K562 (cell line): ENCODE measurements around the gene SAMD14. TPM values are rescaled to one million over a fixed set of nuclear protein-coding genes. Genes with fewer than 3 reads are reported as not detected.

Experiments
- BACH1 ChIP-seq: fragments of 200-800 bp; sonication (Bioruptor generic); IDR thresholded peaks from 2 replicates; pipeline ENCODE4 v1.6.1; 2016; ENCODE audit warnings: missing genetic modification characterization, missing compliant biosample characterization
- CBFA2T3 ChIP-seq: fragments of 450-650 bp; IDR thresholded peaks from 2 replicates; pipeline ENCODE4 v1.6.1; 2017
- EP300 ChIP-seq: IDR thresholded peaks from 2 replicates; pipeline ENCODE4 v1.6.1; 2012; ENCODE audit warnings: low read length, improper control_type of control experiment
- GATA2 ChIP-seq: sonication (generic); formaldehyde crosslinking; IDR thresholded peaks from 2 replicates; pipeline ENCODE4 v1.4.0; 2020; ENCODE audit warnings: mild to moderate bottlenecking, missing genetic modification reagents
- GMEB1 ChIP-seq: fragments of 250-450 bp; sonication (Bioruptor Pico); IDR thresholded peaks from 2 replicates; pipeline ENCODE4 v1.4.0; 2020; ENCODE audit warnings: mild to moderate bottlenecking
- HDAC2 ChIP-seq: fragments of 450-650 bp; IDR thresholded peaks from 2 replicates; pipeline ENCODE4 v1.6.1; 2016; ENCODE audit warnings: mild to moderate bottlenecking
- HMGN3 ChIP-seq: IDR thresholded peaks from 2 replicates; pipeline ENCODE4 v1.6.1; 2011; ENCODE audit warnings: borderline replicate concordance, low read depth, mild to moderate bottlenecking, mixed read lengths, low read length; ENCODE audit not compliant: insufficient read length; ENCODE audit errors: extremely low read depth
- ID3 ChIP-seq, 2 experiments: fragments of 250-450 bp in 1 of 2; fragments of 450-650 bp in 1 of 2; sonication (Bioruptor Pico) in 1 of 2; IDR thresholded peaks; 2 replicates each; pipeline versions ENCODE4 v1.6.1 to v1.8.0; 2016 to 2021; ENCODE audit warnings: mild to moderate bottlenecking in 2 of 2, moderate library complexity in 2 of 2, missing compliant biosample characterization in 1 of 2, missing genetic modification characterization in 1 of 2
- JUNB ChIP-seq: fragments of 450-650 bp; formaldehyde crosslinking; conservative IDR thresholded peaks from 2 replicates; pipeline ENCODE4 v1.4.0; 2020; ENCODE audit warnings: mild to moderate bottlenecking
- MTA3 ChIP-seq: fragments of 450-650 bp; formaldehyde crosslinking; IDR thresholded peaks from 2 replicates; pipeline ENCODE4 v1.6.1; 2017; ENCODE audit warnings: mild to moderate bottlenecking, borderline replicate concordance
- NCOA2 ChIP-seq, 2 experiments: fragments of 450-650 bp; IDR thresholded peaks; 2 replicates each; pipeline ENCODE4 v1.6.1; 2018; ENCODE audit warnings: mild to moderate bottlenecking in 2 of 2, moderate library complexity in 1 of 2; ENCODE audit not compliant: partially characterized antibody in 2 of 2
- NFIC ChIP-seq: fragments of 450-650 bp; IDR thresholded peaks from 2 replicates; pipeline ENCODE4 v1.6.1; 2017; ENCODE audit warnings: mild to moderate bottlenecking, inconsistent platforms
- PHF21A ChIP-seq: fragments of 450-650 bp; IDR thresholded peaks from 2 replicates; pipeline ENCODE4 v1.6.1; 2017; ENCODE audit warnings: low read depth, borderline replicate concordance
- RNF2 ChIP-seq: sonication (generic); IDR thresholded peaks from 2 replicates; pipeline ENCODE4 v1.6.1; 2016
- SMARCA5 ChIP-seq: fragments of 450-650 bp; IDR thresholded peaks from 2 replicates; pipeline ENCODE4 v1.6.1; 2016
- TEAD4 ChIP-seq, 2 experiments: sonication (generic) in 1 of 2; formaldehyde crosslinking in 1 of 2; IDR thresholded peaks; 2 replicates each; pipeline versions ENCODE4 v1.6.1 to v1.8.0; 2012 to 2022; ENCODE audit warnings: borderline replicate concordance in 1 of 2, inconsistent platforms in 1 of 2, low read length in 1 of 2, mild to moderate bottlenecking in 1 of 2, missing genetic modification reagents in 1 of 2
- ZBED1 ChIP-seq: IDR thresholded peaks from 2 replicates; pipeline ENCODE4 v1.6.1; 2014
- ZBTB7A ChIP-seq: IDR thresholded peaks from 2 replicates; pipeline ENCODE4 v1.6.1; 2011; ENCODE audit warnings: low read depth, mild to moderate bottlenecking, low read length, moderate library complexity, borderline replicate concordance; ENCODE audit not compliant: control insufficient read depth
- ZFP1 ChIP-seq: fragments of 450-650 bp; formaldehyde crosslinking; IDR thresholded peaks from 2 replicates; pipeline ENCODE4 v1.4.0; 2020; ENCODE audit warnings: mild to moderate bottlenecking, mixed read lengths
- ZKSCAN3 ChIP-seq: fragments of 250-450 bp; sonication (Bioruptor Pico); IDR thresholded peaks from 2 replicates; pipeline ENCODE4 v1.4.0; 2020
- ZNF217 ChIP-seq: sonication (generic); formaldehyde crosslinking; IDR thresholded peaks from 2 replicates; pipeline ENCODE4 v1.8.0; 2022; ENCODE audit warnings: mild to moderate bottlenecking, missing genetic modification reagents
- ZNF79 ChIP-seq: fragments of 250-450 bp; sonication (Bioruptor Pico); IDR thresholded peaks from 2 replicates; pipeline ENCODE4 v1.4.0; 2020; ENCODE audit warnings: low read depth, mild to moderate bottlenecking, moderate library complexity
- ZSCAN32 ChIP-seq: fragments of 450-650 bp; formaldehyde crosslinking; IDR thresholded peaks from 2 replicates; pipeline ENCODE4 v1.4.0; 2020; ENCODE audit warnings: mild to moderate bottlenecking, moderate library complexity
- polyA plus RNA-seq, 8 experiments: library from polyadenylated mRNA; depleted of rRNA in 4 of 8; stranded (reverse) in 5 of 8; unstranded in 3 of 8; fragments of >200 nt; fragmentation: Nextera tagmentation in 2 of 8; fragmentation: Illumina TruSeq in 1 of 8; extraction: Ambion mirVana in 2 of 8; extraction: Trizol in 1 of 8; gene quantifications; 2 replicates each; pipeline versions ENCODE4 v1.2.1 to v1.2.3, GENCODE V29; 2011 to 2014; ENCODE audit warnings: inconsistent platforms in 1 of 8, missing spikeins in 1 of 8
- total RNA-seq, 7 experiments: library from RNA; depleted of rRNA in 6 of 7; stranded (reverse); fragments of >200 nt in 6 of 7; fragmentation: Illumina TruSeq in 2 of 7; extraction: Trizol in 2 of 7; gene quantifications; 2 replicates each; pipeline versions ENCODE4 v1.2.1 to v1.2.3, GENCODE V29; 2011 to 2021; ENCODE audit warnings: low replicate concordance in 1 of 7
- TF ChIP-seq, protein P1 (sequence below): fragments of 450-650 bp; IDR thresholded peaks from one replicate; pipeline ENCODE4 v1.6.1; 2018; ENCODE audit warnings: mild to moderate bottlenecking, moderate library complexity; ENCODE audit not compliant: partially characterized antibody

SAMD14 gene
- total and polyA plus RNA-seq, 9 of the 15 experiments (the other 6 are each of a cell fraction or from before 2014, with no cell fraction given) = 0.04 to 0.07 TPM; not detected in 7

- TF ChIP-seq ID3 (CRISPR knock-in tag; IDR thresholded peaks at IDR 0.05) (no peak), ID3 (tag; IDR thresholded peaks at IDR 0.05) (peak; percentile 40; the same call in 1 of the 2 replicates), BACH1 (tag) (no peak), SMARCA5 (peak; percentile 24; the same call in 1 of the 2 replicates), ZSCAN32 (CRISPR knock-in tag) (no peak), MTA3 (peak; percentile 19; the same call in 1 of the 2 replicates), GATA2 (CRISPR knock-in tag) (peak; percentile 51; the same call in 1 of the 2 replicates), ZFP1 (no peak), HDAC2 (peak; percentile 78; the same call in 1 of the 2 replicates), CBFA2T3 (peak; percentile 91), ZBTB7A (no peak; the same call in 1 of the 2 replicates), RNF2 (0 out of 2 replicates have a peak, but pooled peaks have one; percentile 53), HMGN3 (peak; percentile 68), TEAD4 (IDR thresholded peaks at IDR 0.05; ENCODE audit: low read length) (peak; percentile 58), TEAD4 (CRISPR knock-in tag; IDR thresholded peaks at IDR 0.05; ENCODE audit: borderline replicate concordance) (no peak), EP300 (peak; percentile 49; the same call in 1 of the 2 replicates), PHF21A (0 out of 2 replicates have a peak, but pooled peaks have one; percentile 30), NCOA2 (IDR thresholded peaks at IDR 0.05; ENCODE audit: partially characterized antibody in 2 of 2) (no peak), ZBED1 (no peak), ZKSCAN3 (CRISPR knock-in tag) (no peak), NFIC (peak; percentile 93), JUNB (CRISPR knock-in tag) (no peak), ZNF217 (no peak), ZNF79 (no peak), GMEB1 (CRISPR knock-in tag) (no peak)
- TF ChIP-seq, protein P1, sequence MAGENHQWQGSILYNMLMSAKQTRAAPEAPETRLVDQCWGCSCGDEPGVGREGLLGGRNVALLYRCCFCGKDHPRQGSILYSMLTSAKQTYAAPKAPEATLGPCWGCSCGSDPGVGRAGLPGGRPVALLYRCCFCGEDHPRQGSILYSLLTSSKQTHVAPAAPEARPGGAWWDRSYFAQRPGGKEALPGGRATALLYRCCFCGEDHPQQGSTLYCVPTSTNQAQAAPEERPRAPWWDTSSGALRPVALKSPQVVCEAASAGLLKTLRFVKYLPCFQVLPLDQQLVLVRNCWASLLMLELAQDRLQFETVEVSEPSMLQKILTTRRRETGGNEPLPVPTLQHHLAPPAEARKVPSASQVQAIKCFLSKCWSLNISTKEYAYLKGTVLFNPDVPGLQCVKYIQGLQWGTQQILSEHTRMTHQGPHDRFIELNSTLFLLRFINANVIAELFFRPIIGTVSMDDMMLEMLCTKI = no peak
Measured at GRCh38 chr17:50153650-50154575, 24.0 kb upstream of the SAMD14 start (continued).
